Measurements from ENCODE around the gene DCPS.

DNA sequence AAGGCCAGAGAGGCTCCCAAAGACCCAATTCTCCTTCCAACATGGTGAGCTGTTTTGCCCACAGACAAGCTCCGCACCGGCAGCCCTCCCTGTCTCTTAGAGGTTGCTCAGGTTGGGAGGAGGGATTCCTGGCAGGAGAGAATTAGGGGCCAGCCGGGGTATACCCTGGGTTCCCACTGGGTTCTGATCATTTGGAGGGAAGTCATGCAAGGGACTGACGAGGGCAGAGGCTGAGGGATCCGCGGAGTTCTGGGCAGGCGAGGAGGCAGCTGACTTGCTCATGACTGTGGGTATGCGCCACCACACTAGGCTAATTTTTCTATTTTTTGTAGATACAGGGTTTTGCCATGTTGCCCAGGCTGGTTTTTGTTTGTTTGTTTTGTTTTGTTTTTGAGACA is 56.2 kb downstream of the DCPS start:
- TF ChIP-seq CTCF (IDR thresholded peaks at IDR 0.05) (no peak), TEAD4 (CRISPR knock-in tag; IDR thresholded peaks at IDR 0.05) (no peak), MAX (CRISPR knock-in tag; IDR thresholded peaks at IDR 0.05) (no peak), JUN (CRISPR knock-in tag; IDR thresholded peaks at IDR 0.05) (no peak)
